GM12878 (cell line): Measurements from ENCODE around the gene MAT1A. TPM values are rescaled to one million over a fixed set of nuclear protein-coding genes. Genes with fewer than 3 reads are reported as not detected.

Experiments
- ATAC-seq: fragments of 200-7000 bp; cut with Tn5 transposase; 3 replicates; pipeline ENCODE4 v1.9.1; 2020; ENCODE audit warnings: mild to moderate bottlenecking, moderate library complexity
- BruUV-seq: library from RNA; stranded (reverse); fragments of 400-500 nt; replicated peaks from 2 replicates; lab custom pipeline; 2021; lab: Mats Ljungman, UMichigan
- CTCF ChIA-PET: fragments of 300-600 bp; sonication (Branson Sonifier 250); formaldehyde crosslinking; extraction: SDS; loops from one replicate; lab custom pipeline; 2021; ENCODE audit warnings: inconsistent platforms; lab: Yijun Ruan, JAX
- POLR2A ChIA-PET: fragments of 350-600 bp; formaldehyde crosslinking; extraction: SDS; loops from one replicate; lab custom pipeline; 2021; ENCODE audit warnings: inconsistent platforms; lab: Charles Lee
- RAD21 ChIA-PET: fragments of 300-600 bp; sonication (Branson Sonifier 250); formaldehyde crosslinking; loops from one replicate; lab custom pipeline; 2023; ENCODE audit warnings: antibody characterized with exemption; ENCODE audit not compliant: unreplicated experiment; lab: Charles Lee
- SMC1A ChIA-PET: fragments of 300-600 bp; sonication (Branson Sonifier 250); formaldehyde crosslinking; loops from one replicate; lab custom pipeline; 2023; ENCODE audit not compliant: unreplicated experiment, uncharacterized antibody; lab: Charles Lee
- DNase-seq: peaks from one replicate; pipeline ENCODE4 v3.0.0-alpha.2; 2011; ENCODE audit warnings: low read depth, low spot score
- FAIRE-seq: peaks from 3 replicates; lab custom pipeline; 2011; peaks lifted over from hg19 to GRCh38; lab: Jason Lieb, UNC
- H2AFZ ChIP-seq: 2 replicates; pipeline ENCODE4 v1.6.0; 2011; ENCODE audit warnings: low read depth, low read length, control low read depth; ENCODE audit not compliant: control insufficient read depth
- H3K27ac ChIP-seq: 2 replicates; pipeline ENCODE4 v1.5.1; 2011; ENCODE audit warnings: control low read depth; ENCODE audit not compliant: control insufficient read depth, insufficient read depth
- H3K27me3 ChIP-seq, 2 experiments: replicated peaks in 1 of 2; 2 replicates each; pipeline versions ENCODE4 v1.6.0 to v1.6.1; 2011; ENCODE audit warnings: low read length in 1 of 2; ENCODE audit not compliant: control insufficient read depth in 2 of 2, insufficient read depth in 2 of 2
- H3K36me3 ChIP-seq, 2 experiments: 2 replicates each; pipeline ENCODE4 v1.5.1; 2011; ENCODE audit warnings: low read length in 1 of 2; ENCODE audit not compliant: control insufficient read depth in 2 of 2, insufficient read depth in 2 of 2
- H3K4me1 ChIP-seq: 2 replicates; pipeline ENCODE4 v1.6.1; 2011; ENCODE audit warnings: mild to moderate bottlenecking, low read length, moderate library complexity, mixed read lengths; ENCODE audit not compliant: control insufficient read depth, insufficient read depth
- H3K4me2 ChIP-seq: 2 replicates; pipeline ENCODE4 v1.6.0; 2011; ENCODE audit warnings: control low read depth; ENCODE audit not compliant: control insufficient read depth, insufficient read depth
- H3K4me3 ChIP-seq: fragments of 200-600 bp; sonication (generic); 2 replicates; pipeline ENCODE4 v1.5.1; 2016
- H3K79me2 ChIP-seq: 2 replicates; pipeline ENCODE4 v1.6.0; 2011; ENCODE audit warnings: low read length; ENCODE audit not compliant: control insufficient read depth, insufficient read depth
- H3K9ac ChIP-seq: 2 replicates; pipeline ENCODE4 v1.8.0; 2011; ENCODE audit warnings: low read length, control low read depth, mixed read lengths; ENCODE audit not compliant: control insufficient read depth, insufficient read depth
- H3K9me3 ChIP-seq: replicated peaks from 3 replicates; pipeline ENCODE4 v1.5.1; 2011; ENCODE audit warnings: mild to moderate bottlenecking, low read length; ENCODE audit not compliant: control insufficient read depth, insufficient read depth
- H4K20me1 ChIP-seq: 2 replicates; pipeline ENCODE4 v1.6.0; 2011; ENCODE audit not compliant: control insufficient read depth, insufficient read depth
- FOXM1 ChIP-seq: IDR thresholded peaks from 2 replicates; pipeline ENCODE4 v1.6.1; 2012; ENCODE audit warnings: low read depth, mild to moderate bottlenecking, inconsistent platforms, low read length, moderate library complexity
- NFXL1 ChIP-seq: fragments of 450-650 bp; IDR thresholded peaks from 2 replicates; pipeline ENCODE4 v1.6.1; 2017; ENCODE audit warnings: antibody characterized with exemption, mild to moderate bottlenecking, borderline replicate concordance
- NFYA ChIP-seq: IDR thresholded peaks from 2 replicates; pipeline ENCODE4 v1.6.1; 2011; ENCODE audit warnings: low read depth, mild to moderate bottlenecking, low read length, improper control_type of control experiment, borderline replicate concordance
- NFYB ChIP-seq: IDR thresholded peaks from 2 replicates; pipeline ENCODE4 v1.6.1; 2011; ENCODE audit warnings: low read depth, mild to moderate bottlenecking, low read length, improper control_type of control experiment, moderate library complexity; ENCODE audit not compliant: insufficient read depth
- NR2F1 ChIP-seq: fragments of 450-650 bp; conservative IDR thresholded peaks from 2 replicates; pipeline ENCODE4 v1.6.1; 2017; ENCODE audit warnings: mild to moderate bottlenecking
- POLR2AphosphoS2 ChIP-seq: IDR thresholded peaks from 2 replicates; pipeline ENCODE4 v1.6.1; 2011; ENCODE audit warnings: low read depth, mild to moderate bottlenecking, low read length, improper control_type of control experiment, moderate library complexity
- RBBP5 ChIP-seq: fragments of 200-600 bp; sonication (generic); conservative IDR thresholded peaks from 2 replicates; pipeline ENCODE4 v1.6.1; 2016
- SIN3A ChIP-seq: IDR thresholded peaks from 2 replicates; pipeline ENCODE4 v1.6.1; 2012; ENCODE audit warnings: low read depth, low read length, improper control_type of control experiment
- SMAD1 ChIP-seq: fragments of 450-650 bp; IDR thresholded peaks from 2 replicates; pipeline ENCODE4 v1.6.1; 2018; ENCODE audit warnings: mild to moderate bottlenecking, low read depth; ENCODE audit not compliant: partially characterized antibody
- TARDBP ChIP-seq: IDR thresholded peaks from 2 replicates; pipeline ENCODE4 v1.6.1; 2016; ENCODE audit warnings: borderline replicate concordance
- WRNIP1 ChIP-seq: IDR thresholded peaks from 2 replicates; pipeline ENCODE4 v1.6.1; 2011; ENCODE audit warnings: low read depth, low read length, improper control_type of control experiment, borderline replicate concordance
- ZNF217 ChIP-seq: fragments of 450-650 bp; IDR thresholded peaks from 2 replicates; pipeline ENCODE4 v1.6.1; 2017; ENCODE audit warnings: antibody characterized with exemption, mild to moderate bottlenecking
- WGBS: methylation state at CpG from one replicate; pipeline ENCODE4 v1.1.6; 2016; ENCODE audit warnings: low lambda C conversion rate; ENCODE audit not compliant: insufficient replicate concordance, insufficient coverage; ENCODE audit errors: missing lambda C conversion rate; 5-methylcytosine and 5-hydroxymethylcytosine counted together
- in situ Hi-C: fragments of 300-500 bp; cut with MboI; formaldehyde crosslinking; loops from 9 replicates; pipeline ENCODE4 v1.14.3; 2018; ENCODE audit warnings: mixed read lengths
- intact Hi-C: fragments of 100-400 bp; cut with micrococcal nuclease; formaldehyde crosslinking; loops from one replicate; pipeline ENCODE4 v1.14.2; 2022; ENCODE audit not compliant: unreplicated experiment
- polyA plus RNA-seq, 11 experiments: library from polyadenylated mRNA; depleted of rRNA in 4 of 11; unstranded in 6 of 11; stranded (reverse) in 5 of 11; fragments of >200 nt; fragmentation: Nextera tagmentation in 4 of 11; fragmentation: Illumina TruSeq in 1 of 11; extraction: Ambion mirVana in 4 of 11; extraction: Trizol in 1 of 11; gene quantifications; 1 replicate in 1 of 11; 2 replicates in 10 of 11; pipeline versions ENCODE4 v1.2.1 to v1.2.3, GENCODE V29; 2011 to 2016; ENCODE audit warnings: inconsistent platforms in 2 of 11, missing spikeins in 2 of 11, low read depth in 1 of 11
- total RNA-seq, 4 experiments: library from RNA; depleted of rRNA in 3 of 4; stranded (reverse); fragments of >200 nt in 3 of 4; fragmentation: Illumina TruSeq in 1 of 4; extraction: Trizol in 1 of 4; gene quantifications; 2 replicates each; pipeline versions ENCODE4 v1.2.1 to v1.2.3, GENCODE V29; 2013 to 2021

The MAT1A gene
- total and polyA plus RNA-seq, 10 of the 15 experiments (the other 5 are each of a cell fraction or from before 2014, with no cell fraction given): 0.23 TPM; not detected in 9

GRCh38 chr10:80288849-80289248 is 609 bp downstream of the MAT1A start:
- H3K27ac ChIP-seq: no peak overlapping the region
- H3K36me3 ChIP-seq: no peaks in the 10 kb centered on the region
- no peaks in the 10 kb centered on the region for H3K9me3 ChIP-seq
- FAIRE-seq (no peak), ATAC-seq (no peak), DNase-seq (no peak)
- no peaks in the 10 kb centered on the region for H3K4me1 ChIP-seq
- CTCF ChIA-PET: no interaction called here
- TF ChIP-seq SMAD1 (no peak), POLR2AphosphoS2 (no peak), SIN3A (no peak), FOXM1 (no peak), RBBP5 (no peak), NR2F1 (no peak), ZNF217 (no peak), NFXL1 (no peak), TARDBP (no peak), NFYB (no peak), WRNIP1 (no peak), NFYA (no peak)
- no peak overlapping the region for H2AFZ ChIP-seq
- no peaks in the 10 kb centered on the region for H3K79me2 ChIP-seq
- peaks cover 0 to 6% of the 10 kb centered on the region in 2 experiments; a peak in 1 of 4 replicates for H3K27me3 ChIP-seq
- POLR2A ChIA-PET: no interaction called here
- SMC1A ChIA-PET: interaction anchor here (0.6 kb wide), 1 partner anchor 11 kb away, joined by 3 read pairs; no protein-coding TSS in a partner anchor
- in situ Hi-C loops: no loop called here
- intact Hi-C loops: no loop called here
- no peak overlapping the region for H3K9ac ChIP-seq
- no peak overlapping the region for H3K4me2 ChIP-seq
- no peaks in the 10 kb centered on the region; the same call in 1 of the 2 replicates for H4K20me1 ChIP-seq
- H3K4me3 ChIP-seq: no peak overlapping the region
- RAD21 ChIA-PET: no interaction called here
- BruUV-seq: no TSS peak
- 32% methylated on average over 5 of the region's 5 CpGs for WGBS
